Esophagus (tissue), 2 donors: ENCODE results near the gene LTB4R2. TPM values are rescaled to one million over a fixed set of nuclear protein-coding genes. Genes with fewer than 3 reads are reported as not detected.

Source experiments
- H3K27ac ChIP-seq, 2 donors: one replicate each; pipeline ENCODE4 v1.5.1; 2013; ENCODE audit warnings: low read depth in 2 of 2, mild to moderate bottlenecking in 2 of 2, inconsistent platforms in 1 of 2, low read length in 1 of 2, moderate library complexity in 1 of 2
- H3K27me3 ChIP-seq, 2 donors: one replicate each; pipeline ENCODE4 v1.6.1; 2013; ENCODE audit warnings: low read length in 2 of 2, control low read depth in 1 of 2, mild to moderate bottlenecking in 1 of 2; ENCODE audit not compliant: insufficient read depth in 2 of 2, control insufficient read depth in 1 of 2
- H3K36me3 ChIP-seq, 2 donors: one replicate each; pipeline ENCODE4 v1.6.1; 2013; ENCODE audit warnings: low read length in 1 of 2; ENCODE audit not compliant: control insufficient read depth in 2 of 2, insufficient read depth in 2 of 2
- H3K4me1 ChIP-seq, 2 donors: one replicate each; pipeline ENCODE4 v1.6.1; 2013; ENCODE audit warnings: low read length in 1 of 2; ENCODE audit not compliant: control insufficient read depth in 2 of 2, insufficient read depth in 2 of 2
- H3K4me3 ChIP-seq, 2 donors: one replicate each; pipeline ENCODE4 v1.5.1; 2013; ENCODE audit warnings: low read length in 2 of 2, mild to moderate bottlenecking in 2 of 2, low read depth in 1 of 2, moderate library complexity in 1 of 2
- H3K9me3 ChIP-seq, 2 donors: one replicate each; pipeline ENCODE4 v1.6.1; 2013; ENCODE audit warnings: mild to moderate bottlenecking in 2 of 2, low read depth in 1 of 2, low read length in 1 of 2, moderate library complexity in 1 of 2; ENCODE audit not compliant: control insufficient read depth in 2 of 2, insufficient read depth in 1 of 2
- WGBS, 2 donors: extraction: QIAGEN DNeasy Blood & Tissue Kit; methylation state at CpG; one replicate each; pipeline ENCODE4 v1.1.7; 2013; 5-methylcytosine and 5-hydroxymethylcytosine counted together
- polyA plus RNA-seq, 2 donors: library from polyadenylated mRNA; stranded (reverse); fragments of 200-250 nt; gene quantifications; one replicate each; pipeline ENCODE4 v1.2.3, GENCODE V29; 2013
- donor health status: healthy with polysubstance abuse.
- donor health status: Bipolar disorder and iron deficiency.

Gene LTB4R2
- polyA plus RNA-seq, 2 donors: 11.6 to 30.4 TPM

DNA sequence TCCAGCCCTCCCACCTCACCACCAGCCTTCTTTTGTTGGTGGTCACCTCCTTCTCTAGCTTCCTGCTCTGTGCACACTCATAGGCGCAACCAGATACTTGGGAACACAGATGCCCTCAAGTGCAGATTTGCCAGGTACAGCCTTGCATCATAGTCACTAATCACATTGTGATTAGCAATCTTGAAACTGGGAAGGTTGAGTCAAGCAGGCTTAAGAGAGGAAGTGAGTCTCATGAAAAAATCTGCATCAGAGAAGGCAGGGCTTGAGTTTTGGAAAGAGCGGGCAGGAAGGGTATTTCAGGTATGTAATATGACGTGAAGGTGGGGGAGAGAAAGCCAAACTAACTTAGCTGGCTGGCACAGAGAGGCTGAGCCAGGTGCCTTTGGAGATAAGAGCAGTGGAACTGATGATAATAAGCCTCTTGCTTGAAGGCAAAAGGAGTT, 35.8 kb upstream of the LTB4R2 start:
- Histone ChIP-seq H3K27me3 (no peaks in the 10 kb centered on the region), H3K27ac (peak overlapping the region; percentile 90 to 94), H3K9me3 (no peaks in the 10 kb centered on the region), H3K4me3 (no peak overlapping the region), H3K4me1 (peaks cover 0 to 12% of the 10 kb centered on the region in 2 donors), H3K36me3 (peaks cover 0 to 5% of the 10 kb centered on the region in 2 donors)
- WGBS, 2 donors: 32 to 49% methylated on average over 3 of the region's 3 CpGs

DNA sequence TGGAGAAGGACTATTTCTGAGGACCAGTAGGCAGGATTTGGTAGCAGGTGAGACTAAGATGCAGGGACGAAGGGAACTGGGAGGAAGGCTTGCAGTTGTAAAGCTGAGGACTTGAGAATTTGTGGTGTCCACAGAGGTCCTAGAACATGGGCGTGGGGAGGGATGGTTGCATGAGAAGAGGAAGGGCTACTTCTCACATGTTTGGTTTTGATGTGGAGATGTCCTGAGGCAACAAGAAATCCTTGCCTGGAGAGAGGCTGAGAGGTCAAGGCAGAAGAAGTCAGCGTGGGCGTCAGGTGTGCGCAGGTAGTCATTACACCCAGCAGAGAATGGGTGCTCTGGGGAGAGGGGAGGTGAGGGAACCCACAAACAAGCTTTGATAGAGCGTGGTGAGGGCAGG, 32.9 kb upstream of the LTB4R2 start:
- Histone ChIP-seq H3K27me3 (no peaks in the 10 kb centered on the region), H3K9me3 (no peaks in the 10 kb centered on the region), H3K27ac (no peak overlapping the region), H3K36me3 (no peaks in the 10 kb centered on the region), H3K4me3 (no peak overlapping the region), H3K4me1 (peaks cover 4 to 17% of the 10 kb centered on the region in 2 donors)
- WGBS, 2 donors: 90 to 94% methylated on average over 6 of the region's 6 CpGs

DNA sequence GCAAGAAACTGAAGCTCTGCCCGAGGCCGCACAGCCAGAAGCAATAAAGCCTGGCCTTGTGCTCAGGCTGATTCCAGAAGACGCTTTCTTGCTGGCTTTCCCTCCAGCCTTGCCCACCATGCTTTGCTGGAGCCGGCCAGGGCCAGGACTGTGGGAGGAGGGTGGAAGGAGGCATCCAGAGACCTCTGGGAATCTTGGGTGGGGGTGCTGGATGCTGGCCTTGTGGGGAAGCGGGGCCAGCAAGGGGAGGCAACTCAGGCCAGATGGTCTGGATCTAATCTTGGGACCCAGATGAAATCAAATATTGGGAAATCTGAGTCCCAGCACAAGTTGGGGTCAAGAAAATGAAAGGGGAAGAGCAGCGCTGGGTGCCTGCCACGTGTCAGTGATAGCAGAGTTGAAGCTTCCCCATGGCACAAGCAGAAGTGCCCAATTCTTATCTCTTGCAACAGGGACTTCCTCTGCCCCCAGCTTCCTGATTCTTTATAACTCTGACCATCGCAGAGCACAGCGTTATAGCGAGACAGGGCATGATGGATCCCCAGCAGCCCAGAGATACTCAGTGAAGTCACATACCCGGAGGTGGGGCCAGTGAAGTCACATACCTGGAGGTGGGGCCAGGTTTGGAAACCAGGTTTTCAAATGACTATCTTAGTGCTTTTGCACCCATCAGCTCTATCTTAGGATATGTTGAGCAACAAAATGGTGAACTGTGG, 32.2 kb upstream of the LTB4R2 start:
- Histone ChIP-seq H3K36me3 (no peaks in the 10 kb centered on the region), H3K27ac (peak overlapping the region; percentile 27 to 84), H3K9me3 (no peaks in the 10 kb centered on the region), H3K4me1 (peaks cover 4 to 17% of the 10 kb centered on the region in 2 donors), H3K4me3 (no peak overlapping the region), H3K27me3 (no peaks in the 10 kb centered on the region)
- 78 to 85% methylated on average over 11 of the region's 11 CpGs for WGBS, 2 donors

DNA sequence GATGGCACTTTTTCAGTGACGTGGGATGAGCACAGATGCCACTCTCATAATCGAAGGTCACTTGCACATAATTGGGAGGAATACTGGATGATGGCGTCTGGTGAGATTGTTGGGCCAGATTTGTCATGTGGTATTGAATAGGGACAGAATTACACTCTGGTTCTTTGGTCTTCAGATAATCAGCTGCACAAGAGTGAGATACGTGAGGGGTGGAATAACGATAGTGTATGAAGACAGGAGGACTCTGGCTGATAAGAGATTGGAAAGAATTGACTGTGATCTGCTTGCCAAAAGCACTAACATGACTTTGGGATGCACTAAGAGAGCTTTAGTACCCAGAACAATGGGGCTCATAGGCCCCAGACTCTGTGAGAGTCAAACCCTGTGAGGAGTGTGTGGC, 31.5 kb upstream of the LTB4R2 start:
- Histone ChIP-seq H3K27me3 (no peaks in the 10 kb centered on the region), H3K27ac (peak overlapping the region; percentile 58 to 84), H3K36me3 (no peaks in the 10 kb centered on the region), H3K4me3 (no peak overlapping the region), H3K9me3 (no peaks in the 10 kb centered on the region), H3K4me1 (peaks cover 4 to 17% of the 10 kb centered on the region in 2 donors)
- 94 to 96% methylated on average over 5 of the region's 5 CpGs for WGBS, 2 donors

DNA sequence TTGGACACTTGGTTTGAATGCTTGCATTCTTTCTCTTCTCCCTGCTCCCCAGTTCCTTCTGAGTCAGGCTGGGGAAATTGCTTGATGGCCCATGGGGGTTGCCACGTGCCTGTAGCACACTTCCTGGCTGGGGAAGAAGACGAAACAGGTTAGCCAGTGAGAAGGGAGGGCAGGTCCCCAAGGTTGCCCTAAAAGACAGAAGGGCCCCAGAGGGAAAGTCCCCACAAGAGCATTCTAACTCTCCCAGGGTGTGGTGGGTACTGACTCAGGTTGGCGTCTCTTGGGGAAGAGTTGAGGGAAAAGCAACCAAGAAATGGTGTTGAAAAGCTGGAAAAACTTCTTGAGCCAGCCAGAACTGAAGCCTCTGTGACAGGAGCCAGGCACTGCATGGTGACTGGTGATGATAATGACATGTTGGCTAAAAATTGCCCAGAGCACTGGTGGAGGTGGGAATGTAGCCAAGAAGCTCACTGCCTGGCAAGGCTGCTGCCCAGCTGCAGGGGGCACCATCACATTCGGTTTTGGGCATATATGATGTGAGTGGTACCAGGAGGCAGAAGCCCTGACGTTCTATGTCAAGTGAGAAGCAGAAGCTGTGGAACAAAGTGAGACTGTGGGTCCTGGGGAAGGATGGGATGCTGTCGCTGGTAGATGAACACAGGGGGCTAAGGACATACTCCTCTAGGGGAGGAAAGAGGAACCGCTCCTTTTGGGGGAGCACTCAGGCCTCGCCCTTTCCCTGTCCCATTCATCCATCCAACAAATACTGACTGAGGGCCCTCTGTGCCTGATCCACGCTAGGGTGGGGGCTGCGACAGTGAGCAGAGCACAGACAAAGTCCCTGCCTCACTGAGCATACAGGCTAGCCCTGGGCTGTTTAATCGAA, 30.4 kb upstream of the LTB4R2 start:
- H3K27ac ChIP-seq: peak overlapping the region; percentile 92 to 93
- no peaks in the 10 kb centered on the region for H3K9me3 ChIP-seq
- H3K27me3 ChIP-seq: no peaks in the 10 kb centered on the region
- peaks cover 4 to 21% of the 10 kb centered on the region in 2 donors for H3K4me1 ChIP-seq
- no peaks in the 10 kb centered on the region for H3K36me3 ChIP-seq
- 60 to 66% methylated on average over 11 of the region's 11 CpGs for WGBS, 2 donors
- no peak overlapping the region for H3K4me3 ChIP-seq

DNA sequence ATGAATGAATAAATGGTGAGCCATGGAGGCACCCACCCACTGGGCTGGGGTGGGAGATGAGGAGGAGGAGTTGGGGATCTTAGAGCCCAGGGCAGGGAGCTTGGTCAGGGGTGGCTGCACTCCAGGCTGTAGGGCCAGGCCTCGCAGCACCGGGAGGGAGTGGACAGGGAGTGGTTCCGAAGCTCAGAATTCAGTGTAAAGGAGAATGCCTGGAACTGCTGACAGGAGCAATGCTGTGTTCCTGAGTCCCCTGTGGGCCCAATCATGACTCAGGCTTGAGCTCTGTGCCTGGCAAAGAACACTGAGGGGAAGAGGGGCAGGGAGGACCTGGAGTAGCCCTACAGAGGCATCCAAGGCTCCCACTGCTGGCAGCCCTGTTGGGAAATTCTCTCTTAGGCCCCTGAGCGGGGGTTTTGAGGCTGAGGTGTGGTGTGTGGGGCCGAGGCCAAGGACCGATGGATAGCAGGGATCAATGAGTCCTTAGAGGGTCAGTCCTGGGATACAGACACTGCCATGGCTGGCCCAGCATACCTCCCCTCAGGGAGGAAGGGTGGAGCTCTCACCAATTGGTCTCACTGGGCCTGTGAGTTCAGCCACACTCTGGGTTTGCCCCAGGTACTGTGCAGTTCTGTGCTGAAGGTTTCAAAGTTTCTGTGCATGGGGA, 29.0 kb upstream of the LTB4R2 start:
- H3K36me3 ChIP-seq: no peaks in the 10 kb centered on the region
- peak overlapping the region; percentile 92 to 93 for H3K27ac ChIP-seq
- H3K9me3 ChIP-seq: no peaks in the 10 kb centered on the region
- H3K27me3 ChIP-seq: no peaks in the 10 kb centered on the region
- WGBS, 2 donors: 72 to 75% methylated on average over 6 of the region's 6 CpGs
- peaks cover 4 to 21% of the 10 kb centered on the region in 2 donors for H3K4me1 ChIP-seq
- H3K4me3 ChIP-seq: no peak overlapping the region

DNA sequence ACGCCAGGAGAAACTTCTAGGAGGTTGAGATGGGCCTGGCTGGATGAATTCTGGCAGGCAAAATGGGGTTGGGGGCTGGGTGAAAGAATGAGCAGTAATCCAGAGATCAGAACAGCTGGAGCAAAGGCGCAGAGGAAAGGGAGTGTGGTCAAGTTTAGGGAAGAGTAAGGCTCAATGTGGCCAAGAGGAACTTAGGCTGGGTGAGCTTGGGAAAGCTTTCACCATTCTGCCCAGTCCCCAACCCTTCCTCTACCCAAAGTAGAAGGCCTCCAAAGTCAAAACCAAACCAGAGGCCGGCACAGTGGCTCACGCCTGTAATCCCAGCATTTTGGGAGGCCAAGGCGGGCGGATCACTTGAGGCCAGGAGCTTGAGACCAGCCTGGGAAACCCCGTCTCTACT, 28.3 kb upstream of the LTB4R2 start:
- Histone ChIP-seq H3K4me1 (peaks cover 4 to 24% of the 10 kb centered on the region in 2 donors), H3K27me3 (no peaks in the 10 kb centered on the region), H3K4me3 (no peak overlapping the region), H3K9me3 (no peaks in the 10 kb centered on the region), H3K27ac (peak overlapping the region; percentile 92 to 93), H3K36me3 (no peaks in the 10 kb centered on the region)
- 90 to 91% methylated on average over 7 of the region's 7 CpGs for WGBS, 2 donors

DNA sequence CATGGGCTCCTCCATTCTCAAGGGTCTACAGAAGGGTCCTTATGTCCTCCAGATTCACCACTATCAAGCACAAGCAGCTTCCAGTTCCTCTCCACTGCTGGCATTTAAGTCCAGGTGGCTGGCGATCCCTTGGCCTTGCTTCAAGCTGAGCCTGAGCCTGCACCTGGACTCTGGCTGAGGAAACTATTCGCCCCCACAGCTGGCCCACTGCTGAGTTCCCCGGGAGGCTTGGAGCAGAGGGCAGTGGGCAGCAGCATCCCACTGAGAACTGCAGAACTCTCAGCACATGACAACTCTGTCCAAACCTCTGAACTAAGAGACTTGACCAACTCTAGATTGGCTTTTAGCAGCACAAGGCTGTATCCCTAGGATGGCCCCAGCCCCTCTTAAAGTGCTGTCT, 27.2 kb upstream of the LTB4R2 start:
- Histone ChIP-seq H3K27ac (no peak overlapping the region), H3K27me3 (no peaks in the 10 kb centered on the region), H3K9me3 (no peaks in the 10 kb centered on the region), H3K4me1 (peaks cover 4 to 28% of the 10 kb centered on the region in 2 donors), H3K4me3 (no peak overlapping the region), H3K36me3 (peaks cover 0 to 2% of the 10 kb centered on the region in 2 donors)
- 66 to 73% methylated on average over 3 of the region's 3 CpGs for WGBS, 2 donors

DNA sequence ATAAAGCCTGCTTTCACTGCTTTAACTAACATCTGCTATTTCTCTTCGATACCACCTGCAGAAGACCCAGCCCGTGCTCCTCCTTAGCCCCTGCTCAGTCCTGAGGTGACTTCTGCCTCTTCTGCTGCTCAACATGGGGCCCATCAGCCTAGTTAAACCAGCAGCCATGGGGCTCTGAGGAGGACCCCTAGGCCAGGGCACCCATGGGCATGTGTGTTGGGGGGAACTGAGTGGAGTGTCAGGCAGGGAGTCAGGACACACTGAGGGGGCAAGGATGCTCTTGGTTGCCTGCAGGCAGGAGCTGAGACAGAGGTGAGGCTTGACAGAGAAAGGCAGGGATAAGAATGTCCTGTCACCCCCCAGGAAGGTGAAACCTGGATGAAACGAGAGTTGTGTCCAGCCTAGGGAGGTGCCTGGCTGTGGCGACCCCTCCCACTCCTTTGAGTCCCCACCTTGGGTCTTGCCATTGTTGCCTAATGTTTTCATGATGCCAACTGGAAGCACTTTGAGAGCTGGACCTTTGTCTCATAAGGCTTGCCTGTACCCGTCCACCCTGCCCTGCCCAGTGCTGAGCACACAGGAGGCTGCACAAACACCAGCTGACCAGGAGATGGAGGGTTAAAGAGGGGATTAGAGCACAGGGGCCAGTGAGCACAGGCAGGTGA, 26.0 kb upstream of the LTB4R2 start:
- H3K27me3 ChIP-seq: no peaks in the 10 kb centered on the region
- no peak overlapping the region for H3K4me3 ChIP-seq
- H3K9me3 ChIP-seq: no peaks in the 10 kb centered on the region
- WGBS, 2 donors: 73 to 86% methylated on average over 5 of the region's 5 CpGs
- peaks cover 0 to 2% of the 10 kb centered on the region in 2 donors for H3K36me3 ChIP-seq
- H3K27ac ChIP-seq: peak overlapping the region in 1 of 2 donors; percentile 84
- H3K4me1 ChIP-seq: peaks cover 4 to 28% of the 10 kb centered on the region in 2 donors
